SIG-M5 (cell line): ENCODE measurements around the gene OSGEP.

Source experiments
- DNase-seq: peaks from one replicate; lab custom pipeline; 2025; lab: John Stamatoyannopoulos, UW

OSGEP gene

GRCh38 chr14:20434701-20435581 lies 19.7 kb downstream of the OSGEP start:
- DNase-seq: no peak

GRCh38 chr14:20429801-20430669 lies 24.6 kb downstream of the OSGEP start:
- no peak for DNase-seq

GRCh38 chr14:20428802-20429201 lies 25.8 kb downstream of the OSGEP start:
- no peak for DNase-seq

- no peak for DNase-seq
Observed at GRCh38 chr14:20428010-20428365, 26.6 kb downstream of the OSGEP start.

GRCh38 chr14:20427231-20428009 lies 27.2 kb downstream of the OSGEP start:
- peak; percentile 82 for DNase-seq

GRCh38 chr14:20424851-20425250 lies 29.8 kb downstream of the OSGEP start:
- DNase-seq: no peak

- no peak for DNase-seq
Observed at GRCh38 chr14:20422886-20423285, 31.7 kb downstream of the OSGEP start.

- no peak for DNase-seq
Observed at GRCh38 chr14:20421267-20421666, 33.3 kb downstream of the OSGEP start.

- no peak for DNase-seq
Observed at GRCh38 chr14:20419419-20419818, 35.2 kb downstream of the OSGEP start.

GRCh38 chr14:20418501-20418909 lies 36.1 kb downstream of the OSGEP start:
- no peak for DNase-seq

GRCh38 chr14:20417250-20418186 lies 37.1 kb downstream of the OSGEP start:
- DNase-seq: no peak

- no peak for DNase-seq
Observed at GRCh38 chr14:20416223-20416622, 38.4 kb downstream of the OSGEP start.

GRCh38 chr14:20415782-20416206 lies 38.8 kb downstream of the OSGEP start:
- DNase-seq: peak; percentile 14

GRCh38 chr14:20413744-20414082 lies 40.9 kb downstream of the OSGEP start:
- DNase-seq: no peak

GRCh38 chr14:20412876-20413743 lies 41.5 kb downstream of the OSGEP start, which contains the start of gene TEP1:
Gene TEP1 (minus strand): TSS chr14:20413501. CDS start chr14:20408439, 5,062 bp downstream.
- peak; percentile 11 for DNase-seq

- no peak for DNase-seq
Observed at GRCh38 chr14:20412411-20412810, 42.2 kb downstream of the OSGEP start.

- DNase-seq: no peak
Observed at GRCh38 chr14:20409226-20409625, 45.4 kb downstream of the OSGEP start.

GRCh38 chr14:20403521-20403920 lies 51.1 kb downstream of the OSGEP start:
- no peak for DNase-seq

GRCh38 chr14:20400965-20401593 lies 53.5 kb downstream of the OSGEP start:
- no peak for DNase-seq

GRCh38 chr14:20400589-20400964 lies 54.0 kb downstream of the OSGEP start:
- DNase-seq: no peak
